Dendritic cell treated with granulocyte-macrophage colony-stimulating factor and Interleukin-4, amounts not matched to agents 40 ng/mL and 50 ng/mL, for 4 days (primary cell): ENCODE data around the gene MOSMO.
A peak's percentile ranks its signal among the peaks of the same experiment; 100 is the strongest.

Experiments used
- H3K27ac Mint-ChIP-seq: one replicate; pipeline ENCODE4 v1.8.0; 2022; ENCODE audit warnings: mild to moderate bottlenecking, mixed read lengths
- H3K27me3 Mint-ChIP-seq: one replicate; pipeline ENCODE4 v1.8.0; 2022; ENCODE audit warnings: mild to moderate bottlenecking, mixed read lengths
- H3K36me3 Mint-ChIP-seq: one replicate; pipeline ENCODE4 v1.8.0; 2022; ENCODE audit warnings: low read depth, mixed read lengths
- H3K4me1 Mint-ChIP-seq: one replicate; pipeline ENCODE4 v1.8.0; 2022; ENCODE audit warnings: low read depth, mixed read lengths
- H3K4me3 Mint-ChIP-seq: one replicate; pipeline ENCODE4 v1.8.0; 2022; ENCODE audit warnings: mild to moderate bottlenecking, moderate library complexity, mixed read lengths
- H3K9me3 Mint-ChIP-seq: one replicate; pipeline ENCODE4 v1.8.0; 2022; ENCODE audit warnings: mixed read lengths
- intact Hi-C: fragments of 100-400 bp; cut with micrococcal nuclease; formaldehyde crosslinking; loops from one replicate; pipeline ENCODE4 v1.15.0; 2022

Gene MOSMO

GRCh38 chr16:22007509-22008214 lies at the start of gene MOSMO:
TSS of gene MOSMO (plus strand) at chr16:22008111. CDS start at chr16:22008302, 191 bp downstream.
- Mint-ChIP-seq H3K36me3 (peaks cover 18% of the 10 kb centered on the region), H3K9me3 (no peaks in the 10 kb centered on the region), H3K27me3 (peaks cover 13% of the 10 kb centered on the region), H3K27ac (peak within 1 kb of the TSS; percentile 88), H3K4me1 (peaks cover 44% of the 10 kb centered on the region), H3K4me3 (peak within 1 kb of the TSS; percentile 96)
- intact Hi-C loops: no loop called here

GRCh38 chr16:21959050-21959449 lies 48.9 kb upstream of the MOSMO start:
- Mint-ChIP-seq H3K9me3 (no peaks in the 10 kb centered on the region), H3K27me3 (no peaks in the 10 kb centered on the region), H3K36me3 (peaks cover 87% of the 10 kb centered on the region), H3K27ac (no peak overlapping the region), H3K4me1 (peaks cover 16% of the 10 kb centered on the region), H3K4me3 (no peak overlapping the region)
- intact Hi-C loops: no loop called here

GRCh38 chr16:21962475-21962874 lies 45.4 kb upstream of the MOSMO start:
- H3K27me3 Mint-ChIP-seq: no peaks in the 10 kb centered on the region

GRCh38 chr16:21963887-21964286 lies 44.0 kb upstream of the MOSMO start:
- Mint-ChIP-seq H3K9me3 (no peaks in the 10 kb centered on the region), H3K36me3 (peaks cover 96% of the 10 kb centered on the region), H3K27me3 (no peaks in the 10 kb centered on the region), H3K4me3 (no peak overlapping the region), H3K27ac (no peak overlapping the region), H3K4me1 (no peaks in the 10 kb centered on the region)
- intact Hi-C loops: no loop called here

More at GRCh38 chr16:21962475-21962874, 45.4 kb upstream of the MOSMO start:
- Mint-ChIP-seq H3K9me3 (no peaks in the 10 kb centered on the region), H3K4me3 (no peak overlapping the region), H3K4me1 (peaks cover 6% of the 10 kb centered on the region), H3K36me3 (peaks cover 99% of the 10 kb centered on the region), H3K27ac (no peak overlapping the region)
- intact Hi-C loops: no loop called here

- Mint-ChIP-seq H3K27me3 (no peaks in the 10 kb centered on the region), H3K27ac (no peak overlapping the region), H3K4me3 (no peak overlapping the region), H3K4me1 (no peaks in the 10 kb centered on the region), H3K9me3 (no peaks in the 10 kb centered on the region), H3K36me3 (peaks cover 96% of the 10 kb centered on the region)
- intact Hi-C loops: no loop called here
These were observed 43.6 kb upstream of the MOSMO start for GRCh38 chr16:21964353-21964752.

GRCh38 chr16:21971856-21972255 lies 36.1 kb upstream of the MOSMO start:
- no peaks in the 10 kb centered on the region for H3K9me3 Mint-ChIP-seq
- H3K4me3 Mint-ChIP-seq: no peak overlapping the region
- intact Hi-C loops: loop anchor here (10.0 kb wide), 1 partner anchor 303 kb away; no protein-coding TSS in a partner anchor
- H3K4me1 Mint-ChIP-seq: no peaks in the 10 kb centered on the region
- no peak overlapping the region for H3K27ac Mint-ChIP-seq
- H3K27me3 Mint-ChIP-seq: no peaks in the 10 kb centered on the region
- peaks cover 60% of the 10 kb centered on the region for H3K36me3 Mint-ChIP-seq

GRCh38 chr16:21973945-21974344 lies 34.0 kb upstream of the MOSMO start:
- Mint-ChIP-seq H3K27me3 (no peaks in the 10 kb centered on the region), H3K9me3 (no peaks in the 10 kb centered on the region), H3K36me3 (peaks cover 60% of the 10 kb centered on the region), H3K4me3 (no peak overlapping the region), H3K27ac (no peak overlapping the region), H3K4me1 (no peaks in the 10 kb centered on the region)
- intact Hi-C loops: loop anchor here (10.0 kb wide), 1 partner anchor 301 kb away; no protein-coding TSS in a partner anchor

GRCh38 chr16:21980032-21980431 lies 27.9 kb upstream of the MOSMO start:
- H3K4me1 Mint-ChIP-seq: no peaks in the 10 kb centered on the region
- no peak overlapping the region for H3K27ac Mint-ChIP-seq
- no peaks in the 10 kb centered on the region for H3K27me3 Mint-ChIP-seq
- no peak overlapping the region for H3K4me3 Mint-ChIP-seq
- intact Hi-C loops: no loop called here
- H3K9me3 Mint-ChIP-seq: no peaks in the 10 kb centered on the region
- H3K36me3 Mint-ChIP-seq: peaks cover 82% of the 10 kb centered on the region

- no peak overlapping the region for H3K27ac Mint-ChIP-seq
- H3K9me3 Mint-ChIP-seq: no peaks in the 10 kb centered on the region
- no peak overlapping the region for H3K4me3 Mint-ChIP-seq
- H3K27me3 Mint-ChIP-seq: no peaks in the 10 kb centered on the region
- no peaks in the 10 kb centered on the region for H3K4me1 Mint-ChIP-seq
- H3K36me3 Mint-ChIP-seq: peaks cover 95% of the 10 kb centered on the region
- intact Hi-C loops: no loop called here
These were observed 25.8 kb upstream of the MOSMO start for GRCh38 chr16:21982108-21982507.

GRCh38 chr16:21984062-21984461 lies 23.8 kb upstream of the MOSMO start:
- H3K27me3 Mint-ChIP-seq: no peaks in the 10 kb centered on the region
- peaks cover 84% of the 10 kb centered on the region for H3K36me3 Mint-ChIP-seq
- no peak overlapping the region for H3K27ac Mint-ChIP-seq
- intact Hi-C loops: no loop called here
- no peaks in the 10 kb centered on the region for H3K9me3 Mint-ChIP-seq
- H3K4me1 Mint-ChIP-seq: no peaks in the 10 kb centered on the region
- H3K4me3 Mint-ChIP-seq: no peak overlapping the region

- Mint-ChIP-seq H3K4me1 (no peaks in the 10 kb centered on the region), H3K27ac (no peak overlapping the region), H3K36me3 (peaks cover 69% of the 10 kb centered on the region), H3K27me3 (no peaks in the 10 kb centered on the region), H3K9me3 (no peaks in the 10 kb centered on the region), H3K4me3 (no peak overlapping the region)
- intact Hi-C loops: no loop called here
These were observed 22.4 kb upstream of the MOSMO start for GRCh38 chr16:21985524-21985923.

- Mint-ChIP-seq H3K36me3 (peaks cover 57% of the 10 kb centered on the region), H3K9me3 (no peaks in the 10 kb centered on the region), H3K4me3 (no peak overlapping the region), H3K27ac (no peak overlapping the region), H3K4me1 (no peaks in the 10 kb centered on the region), H3K27me3 (no peaks in the 10 kb centered on the region)
- intact Hi-C loops: no loop called here
These were observed 21.1 kb upstream of the MOSMO start for GRCh38 chr16:21986692-21987246.

- H3K9me3 Mint-ChIP-seq: no peaks in the 10 kb centered on the region
- H3K36me3 Mint-ChIP-seq: peaks cover 49% of the 10 kb centered on the region
- H3K27ac Mint-ChIP-seq: no peak overlapping the region
- intact Hi-C loops: no loop called here
- no peaks in the 10 kb centered on the region for H3K27me3 Mint-ChIP-seq
- no peaks in the 10 kb centered on the region for H3K4me1 Mint-ChIP-seq
- no peak overlapping the region for H3K4me3 Mint-ChIP-seq
These were observed 20.4 kb upstream of the MOSMO start for GRCh38 chr16:21987498-21987897.

- Mint-ChIP-seq H3K27me3 (no peaks in the 10 kb centered on the region), H3K27ac (no peak overlapping the region), H3K4me3 (no peak overlapping the region), H3K36me3 (peaks cover 33% of the 10 kb centered on the region), H3K9me3 (no peaks in the 10 kb centered on the region), H3K4me1 (no peaks in the 10 kb centered on the region)
- intact Hi-C loops: no loop called here
These were observed 18.8 kb upstream of the MOSMO start for GRCh38 chr16:21989133-21989532.

- Mint-ChIP-seq H3K27ac (no peak overlapping the region), H3K4me3 (no peak overlapping the region), H3K36me3 (peaks cover 27% of the 10 kb centered on the region), H3K27me3 (no peaks in the 10 kb centered on the region), H3K4me1 (no peaks in the 10 kb centered on the region), H3K9me3 (no peaks in the 10 kb centered on the region)
- intact Hi-C loops: no loop called here
These were observed 18.2 kb upstream of the MOSMO start for GRCh38 chr16:21989751-21990150.
